Hepatocyte (in vitro differentiated cells): ENCODE data around the gene ZNF709. TPM values are rescaled to one million over a fixed set of nuclear protein-coding genes. Genes with fewer than 3 reads are reported as not detected.

Experiments used
- DNase-seq: peaks from one replicate; pipeline ENCODE4 v3.0.0-alpha.2; 2016; ENCODE audit warnings: low spot score
- H2AFZ ChIP-seq: fragments of 200-600 bp; sonication (generic); 2 replicates; pipeline ENCODE4 v1.6.0; 2016; ENCODE audit warnings: antibody characterized with exemption, mild to moderate bottlenecking
- H3K27ac ChIP-seq: fragments of 200-600 bp; sonication (generic); 2 replicates; pipeline ENCODE4 v1.5.1; 2016; ENCODE audit warnings: mild to moderate bottlenecking
- H3K27me3 ChIP-seq: fragments of 200-600 bp; sonication (generic); 2 replicates; pipeline ENCODE4 v1.6.1; 2016
- H3K36me3 ChIP-seq: fragments of 200-600 bp; sonication (generic); replicated peaks from 2 replicates; pipeline ENCODE4 v1.5.1; 2016; ENCODE audit warnings: low read depth; ENCODE audit not compliant: insufficient read depth
- H3K4me1 ChIP-seq: fragments of 200-600 bp; sonication (generic); 2 replicates; pipeline ENCODE4 v1.5.1; 2016; ENCODE audit warnings: mild to moderate bottlenecking, moderate library complexity; ENCODE audit not compliant: insufficient read depth
- H3K4me2 ChIP-seq: fragments of 200-600 bp; sonication (generic); 2 replicates; pipeline ENCODE4 v1.6.0; 2016
- H3K4me3 ChIP-seq: fragments of 200-600 bp; sonication (generic); 2 replicates; pipeline ENCODE4 v1.5.1; 2016; ENCODE audit warnings: mild to moderate bottlenecking
- H3K79me2 ChIP-seq: fragments of 200-600 bp; sonication (generic); 2 replicates; pipeline ENCODE4 v1.6.0; 2017; ENCODE audit warnings: mild to moderate bottlenecking
- H3K9me2 ChIP-seq: fragments of 200-600 bp; sonication (generic); replicated peaks from 2 replicates; pipeline ENCODE4 v1.6.0; 2017; ENCODE audit warnings: mild to moderate bottlenecking; ENCODE audit not compliant: insufficient read depth
- H3K9me3 ChIP-seq: fragments of 200-600 bp; sonication (generic); 2 replicates; pipeline ENCODE4 v1.5.1; 2016; ENCODE audit warnings: low read depth, mild to moderate bottlenecking
- H4K20me1 ChIP-seq: fragments of 200-600 bp; sonication (generic); 2 replicates; pipeline ENCODE4 v1.6.0; 2016; ENCODE audit warnings: mild to moderate bottlenecking; ENCODE audit not compliant: insufficient read depth, poor library complexity, severe bottlenecking
- CTCF ChIP-seq: fragments of 200-600 bp; sonication (generic); IDR thresholded peaks from 2 replicates; pipeline ENCODE4 v1.5.1; 2016; ENCODE audit warnings: antibody characterized with exemption, mild to moderate bottlenecking; ENCODE audit not compliant: poor library complexity
- EZH2 ChIP-seq: fragments of 200-600 bp; sonication (generic); IDR thresholded peaks from 2 replicates; pipeline ENCODE4 v1.6.1; 2016; ENCODE audit warnings: antibody characterized with exemption, mild to moderate bottlenecking, borderline replicate concordance
- EZH2phosphoT487 ChIP-seq: fragments of 200-600 bp; sonication (generic); IDR thresholded peaks from one replicate; pipeline ENCODE4 v1.6.1; 2018; ENCODE audit warnings: antibody characterized with exemption, mild to moderate bottlenecking, low read depth, moderate library complexity; ENCODE audit not compliant: unreplicated experiment, severe bottlenecking
- WGBS: methylation state at CpG from one replicate; pipeline ENCODE4 v1.1.6; 2016; ENCODE audit warnings: low lambda C conversion rate; ENCODE audit errors: missing lambda C conversion rate; 5-methylcytosine and 5-hydroxymethylcytosine counted together
- polyA plus RNA-seq: library from polyadenylated mRNA; unstranded; fragments of >200 nt; fragmentation: Nextera tagmentation; extraction: Ambion mirVana; gene quantifications from 2 replicates; pipeline ENCODE4 v1.2.1, GENCODE V29; 2016
- total RNA-seq: library from RNA; depleted of rRNA; stranded (reverse); fragments of >200 nt; gene quantifications from 2 replicates; pipeline ENCODE4 v1.2.3, GENCODE V29; 2014

Gene ZNF709
- total and polyA plus RNA-seq, 2 experiments from 2014 or later = 0.63 to 4.0 TPM

GRCh38 chr19:12513531-12514061 lies 29.0 kb upstream of the ZNF709 start:
- H3K36me3 ChIP-seq = no peaks in the 10 kb centered on the region
- H4K20me1 ChIP-seq = no peaks in the 10 kb centered on the region
- H3K4me2 ChIP-seq = no peak overlapping the region
- peaks cover 9% of the 10 kb centered on the region for H3K9me3 ChIP-seq
- no peak for DNase-seq
- WGBS = 98% methylated on average over 29 of the region's 35 CpGs
- H3K27ac ChIP-seq = no peak overlapping the region
- H2AFZ ChIP-seq = no peak overlapping the region
- no peaks in the 10 kb centered on the region for H3K79me2 ChIP-seq
- no peak for TF ChIP-seq EZH2
- no peak for TF ChIP-seq CTCF
- H3K27me3 ChIP-seq = no peaks in the 10 kb centered on the region
- no peaks in the 10 kb centered on the region for H3K9me2 ChIP-seq
- H3K4me1 ChIP-seq = no peaks in the 10 kb centered on the region
- no peak overlapping the region for H3K4me3 ChIP-seq

GRCh38 chr19:12497032-12497431 lies 12.4 kb upstream of the ZNF709 start:
- no peak overlapping the region for H2AFZ ChIP-seq
- no peaks in the 10 kb centered on the region for H3K9me2 ChIP-seq
- peak overlapping the region; percentile 34 for H3K4me2 ChIP-seq
- H3K4me1 ChIP-seq = no peaks in the 10 kb centered on the region
- H3K27me3 ChIP-seq = no peaks in the 10 kb centered on the region
- H3K27ac ChIP-seq = no peak overlapping the region
- H4K20me1 ChIP-seq = no peaks in the 10 kb centered on the region
- no peaks in the 10 kb centered on the region for H3K79me2 ChIP-seq
- WGBS = 62% methylated on average over 4 of the region's 4 CpGs
- TF ChIP-seq CTCF = no peak
- no peak for TF ChIP-seq EZH2phosphoT487
- no peak for TF ChIP-seq EZH2
- no peaks in the 10 kb centered on the region for H3K9me3 ChIP-seq
- DNase-seq = no peak
- H3K36me3 ChIP-seq = no peaks in the 10 kb centered on the region
- no peak overlapping the region for H3K4me3 ChIP-seq

GRCh38 chr19:12496480-12496879 lies 11.9 kb upstream of the ZNF709 start:
- TF ChIP-seq CTCF (no peak), EZH2 (no peak), EZH2phosphoT487 (no peak)
- H3K36me3 ChIP-seq = no peaks in the 10 kb centered on the region
- no peaks in the 10 kb centered on the region for H3K79me2 ChIP-seq
- no peaks in the 10 kb centered on the region for H3K9me3 ChIP-seq
- no peaks in the 10 kb centered on the region for H4K20me1 ChIP-seq
- no peak overlapping the region for H2AFZ ChIP-seq
- H3K27me3 ChIP-seq = no peaks in the 10 kb centered on the region
- no peaks in the 10 kb centered on the region for H3K4me1 ChIP-seq
- DNase-seq = no peak
- no peaks in the 10 kb centered on the region for H3K9me2 ChIP-seq
- H3K4me3 ChIP-seq = no peak overlapping the region
- H3K4me2 ChIP-seq = peak overlapping the region; percentile 34
- WGBS = 94% methylated on average over 6 of the region's 6 CpGs
- no peak overlapping the region for H3K27ac ChIP-seq
